Prostate gland (tissue), 2 donors: ENCODE results near the gene SFTPD. TPM values are rescaled to one million over a fixed set of nuclear protein-coding genes. Genes with fewer than 3 reads are reported as not detected.

Experiments used
- DNase-seq: peaks from one replicate; pipeline ENCODE4 v3.0.0-alpha.2; 2019; ENCODE audit warnings: low spot score
- H3K27ac ChIP-seq, 2 donors: fragments of 200-600 bp; sonication (generic); 2 replicates each; pipeline ENCODE4 v1.5.1; 2017 to 2019
- H3K27me3 ChIP-seq: fragments of 200-600 bp; sonication (generic); replicated peaks from 2 replicates; pipeline ENCODE4 v1.5.1; 2019; ENCODE audit not compliant: insufficient read depth
- H3K36me3 ChIP-seq, 2 donors: fragments of 200-600 bp; sonication (generic); 1 replicate in 1 of 2; 2 replicates in 1 of 2; pipeline versions ENCODE4 v1.5.1 to v1.8.1; 2017 to 2019
- H3K4me1 ChIP-seq: fragments of 200-600 bp; sonication (generic); replicated peaks from 2 replicates; pipeline ENCODE4 v1.5.1; 2019
- H3K4me3 ChIP-seq, 2 donors: fragments of 200-600 bp; sonication (generic); 2 replicates each; pipeline ENCODE4 v1.5.1; 2017 to 2019
- H3K9me3 ChIP-seq: fragments of 200-600 bp; sonication (generic); 2 replicates; pipeline ENCODE4 v1.5.1; 2017
- CTCF ChIP-seq, 4 experiments: fragments of 200-600 bp in 2 of 4; fragments of 450-650 bp in 2 of 4; sonication (generic) in 2 of 4; IDR thresholded peaks; 1 replicate in 3 of 4; 2 replicates in 1 of 4; pipeline ENCODE4 v1.5.1; 2016 to 2019; ENCODE audit warnings: antibody characterized with exemption in 4 of 4, mild to moderate bottlenecking in 2 of 4, moderate library complexity in 2 of 4
- POLR2A ChIP-seq: fragments of 450-650 bp; IDR thresholded peaks from one replicate; pipeline ENCODE4 v1.6.1; 2016; ENCODE audit warnings: antibody characterized with exemption, mild to moderate bottlenecking
- POLR2AphosphoS5 ChIP-seq: sonication (generic); formaldehyde crosslinking; IDR thresholded peaks from one replicate; pipeline ENCODE4 v1.6.1; 2017; ENCODE audit warnings: antibody characterized with exemption
- WGBS: methylation state at CpG from one replicate; pipeline ENCODE4 v1.1.5; 2018; 5-methylcytosine and 5-hydroxymethylcytosine counted together
- intact Hi-C: fragments of 100-400 bp; cut with DNase I; formaldehyde crosslinking; loops from one replicate; pipeline ENCODE4 v1.14.2; 2022
- total RNA-seq, 2 donors: library from RNA; depleted of rRNA; stranded (reverse); fragments of >200 nt; gene quantifications; one replicate each; pipeline ENCODE4 v1.1.0, GENCODE V29; 2016

Gene SFTPD
- total RNA-seq, 2 donors from 2014 or later, result 2.1 to 2.6 TPM

DNA sequence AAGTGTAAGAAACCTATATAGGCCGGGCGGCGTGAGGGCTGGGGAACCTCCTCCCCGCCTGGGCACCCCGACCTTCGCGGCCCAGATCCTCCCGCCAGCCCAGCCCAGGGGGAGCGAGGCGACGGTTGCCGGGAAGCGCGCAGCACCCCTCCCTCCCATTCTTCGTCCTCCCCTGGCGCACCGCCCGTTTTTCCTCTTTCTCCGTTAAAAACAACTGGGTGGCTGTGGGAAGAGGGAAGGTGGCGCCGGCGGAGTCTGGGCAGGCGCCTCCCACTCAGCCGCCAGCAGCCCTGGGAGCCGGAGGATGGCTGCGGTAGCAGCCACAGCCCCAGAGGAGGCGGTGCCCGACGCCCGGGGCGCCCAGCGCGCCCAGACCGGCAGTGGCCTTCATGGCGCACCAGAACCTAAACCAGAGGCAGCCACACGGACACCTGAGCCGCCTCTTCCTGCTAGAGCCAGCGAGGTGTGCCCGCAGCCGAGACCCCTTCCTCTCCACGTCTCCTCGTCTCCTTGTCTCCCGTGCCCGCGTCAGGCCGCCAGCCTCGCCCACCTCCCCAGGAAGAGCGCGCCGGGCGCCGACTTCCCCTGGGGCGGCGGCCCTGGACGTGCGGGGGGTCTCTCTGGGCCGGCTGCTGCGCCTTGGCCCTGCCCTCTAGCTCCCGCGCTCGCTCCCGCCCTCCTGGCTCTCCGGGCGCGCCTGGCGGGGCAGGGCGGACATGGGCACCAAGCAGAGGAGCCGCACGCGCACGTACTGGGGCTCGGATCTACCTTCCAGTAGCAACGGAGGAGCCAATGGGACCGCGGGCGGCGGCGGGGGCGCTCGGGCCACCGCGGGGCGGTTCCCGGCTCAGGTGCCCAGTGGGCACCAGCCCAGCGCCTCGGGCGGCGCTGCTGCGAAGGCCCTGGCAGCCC lies 32.8 kb upstream of the SFTPD start:
- intact Hi-C loops, result no loop called here
- DNase-seq, result peak; percentile 66

DNA sequence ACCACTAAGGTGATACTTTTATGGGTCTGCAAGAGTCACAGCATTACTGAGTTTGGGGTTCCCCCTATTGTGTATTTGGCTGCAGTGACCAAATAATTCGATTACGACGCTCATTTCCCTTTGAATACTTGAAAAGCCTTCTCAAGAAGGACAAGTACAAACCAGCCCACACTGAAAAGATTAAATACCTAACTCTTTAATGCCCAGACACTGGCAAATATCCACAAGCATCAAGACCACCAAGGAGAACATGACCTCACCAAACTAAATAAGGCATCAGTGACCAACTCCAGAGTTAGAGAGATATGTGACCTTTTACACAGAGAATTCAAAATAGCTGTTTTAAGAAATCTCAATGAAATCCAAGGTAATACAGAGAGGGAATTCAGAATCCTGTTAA lies 31.8 kb upstream of the SFTPD start:
- no peaks in the 10 kb centered on the region for H3K9me3 ChIP-seq
- 55% methylated on average over 3 of the region's 3 CpGs for WGBS
- no peak for DNase-seq
- no peaks in the 10 kb centered on the region for H3K27me3 ChIP-seq
- no peaks in the 10 kb centered on the region for H3K4me1 ChIP-seq
- intact Hi-C loops, result no loop called here
- no peaks in the 10 kb centered on the region for H3K36me3 ChIP-seq
- no peak for TF ChIP-seq CTCF (IDR thresholded peaks at IDR 0.05)
- no peak for TF ChIP-seq POLR2AphosphoS5
- TF ChIP-seq POLR2A, result no peak
- H3K27ac ChIP-seq, result no peak overlapping the region
- H3K4me3 ChIP-seq, result no peak overlapping the region

More for the DNA sequence above, 32.8 kb upstream of the SFTPD start:
- Histone ChIP-seq H3K36me3 (no peaks in the 10 kb centered on the region), H3K4me3 (peak overlapping the region; percentile 49 to 57), H3K4me1 (no peaks in the 10 kb centered on the region), H3K9me3 (no peaks in the 10 kb centered on the region), H3K27me3 (no peaks in the 10 kb centered on the region), H3K27ac (peak overlapping the region; percentile 84 to 87)
- WGBS, result under 1% methylated on average over 74 of the region's 89 CpGs
- TF ChIP-seq CTCF (IDR thresholded peaks at IDR 0.05) (peak in 1 of 4 experiments; percentile 9), POLR2A (no peak)

GRCh38 chr10:79979976-79980687 lies 31.2 kb upstream of the SFTPD start:
- Histone ChIP-seq H3K9me3 (no peaks in the 10 kb centered on the region), H3K4me3 (no peak overlapping the region), H3K36me3 (no peaks in the 10 kb centered on the region), H3K27me3 (no peaks in the 10 kb centered on the region), H3K4me1 (no peaks in the 10 kb centered on the region), H3K27ac (no peak overlapping the region)
- TF ChIP-seq CTCF (IDR thresholded peaks at IDR 0.05) (no peak), POLR2A (no peak), POLR2AphosphoS5 (no peak)
- DNase-seq, result no peak
- intact Hi-C loops, result no loop called here
- WGBS, result 34% methylated on average over 2 of the region's 2 CpGs

DNA sequence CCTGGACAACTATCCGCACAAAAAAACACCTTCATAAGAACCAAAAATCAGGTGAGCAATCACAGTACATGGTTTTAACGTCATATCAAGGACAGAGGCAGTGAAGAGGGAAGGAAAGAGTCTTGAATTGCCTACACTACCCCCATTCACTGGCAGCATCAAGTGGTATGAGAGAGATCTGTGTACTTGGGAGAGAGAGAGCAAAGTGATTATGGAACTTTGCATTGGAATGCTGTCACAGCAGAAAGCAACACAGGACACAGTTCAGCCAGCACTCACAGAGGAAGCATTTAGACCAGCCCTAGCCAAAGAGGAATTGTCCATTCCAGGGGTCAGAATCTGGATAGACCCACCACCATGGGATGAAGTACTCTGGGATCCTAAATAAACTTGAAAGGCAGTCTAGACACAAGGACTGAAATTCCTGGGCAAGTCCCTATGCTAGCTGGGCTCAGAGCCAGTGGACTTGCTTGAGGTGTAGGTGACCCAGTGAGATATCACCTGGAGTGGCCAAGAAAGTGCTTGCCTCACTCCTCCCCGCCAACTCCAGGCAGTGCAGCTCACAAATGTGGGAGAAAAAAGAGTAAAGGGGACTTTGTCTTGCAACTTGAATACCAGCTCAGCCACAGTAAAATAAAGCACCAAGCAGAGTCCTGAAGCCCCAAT lies 30.5 kb upstream of the SFTPD start:
- no peak for TF ChIP-seq POLR2AphosphoS5
- no peak for TF ChIP-seq POLR2A
- TF ChIP-seq CTCF (IDR thresholded peaks at IDR 0.05), result no peak
- 61% methylated on average over 3 of the region's 3 CpGs for WGBS
- intact Hi-C loops, result no loop called here
- H3K4me1 ChIP-seq, result no peaks in the 10 kb centered on the region
- no peak overlapping the region for H3K4me3 ChIP-seq
- DNase-seq, result no peak
- no peaks in the 10 kb centered on the region for H3K9me3 ChIP-seq
- H3K27ac ChIP-seq, result no peak overlapping the region
- H3K27me3 ChIP-seq, result no peaks in the 10 kb centered on the region
- no peaks in the 10 kb centered on the region for H3K36me3 ChIP-seq
